Stimulated activated CD8-positive, alpha-beta memory T cell treated with anti-CD3 and anti-CD28 coated beads, Interleukin-7, amount 100 ng/mL, for 4 hours (primary cell): ENCODE results near the gene CHRNA9.

Source experiments
- DNase-seq, 2 donors: peaks; one replicate each; pipeline ENCODE4 v3.0.0-alpha.2; 2020; ENCODE audit warnings: low read depth in 2 of 2

CHRNA9 gene

GRCh38 chr4:40308528-40309122, 26.5 kb upstream of the CHRNA9 start:
- no peak for DNase-seq

- peak; percentile 78 to 86 for DNase-seq
These were observed 25.8 kb upstream of the CHRNA9 start for GRCh38 chr4:40309250-40309774.

- no peak for DNase-seq
These were observed 24.9 kb upstream of the CHRNA9 start for GRCh38 chr4:40310225-40310624.

- no peak for DNase-seq
These were observed 23.3 kb upstream of the CHRNA9 start for GRCh38 chr4:40311811-40312346.

DNA sequence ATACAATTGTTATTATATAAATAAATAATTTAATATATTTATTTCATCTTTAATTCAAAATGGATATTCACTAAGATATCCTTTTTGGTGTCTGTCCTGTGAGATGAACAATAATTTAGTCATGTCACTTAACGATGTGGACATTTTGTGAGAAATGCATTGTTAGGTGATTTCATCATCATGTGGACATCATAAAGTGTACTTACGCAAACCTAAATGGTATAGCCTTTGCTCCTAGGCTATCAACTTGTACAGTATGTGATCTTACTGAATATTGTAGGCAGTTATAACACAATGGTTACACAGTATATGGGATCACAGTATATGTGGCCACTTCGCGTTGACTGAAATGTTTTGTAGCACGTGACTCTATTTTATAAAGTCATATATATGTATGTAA, 20.2 kb upstream of the CHRNA9 start:
- no peak for DNase-seq

- DNase-seq, result no peak
These were observed 18.8 kb upstream of the CHRNA9 start for GRCh38 chr4:40316333-40316781.

DNA sequence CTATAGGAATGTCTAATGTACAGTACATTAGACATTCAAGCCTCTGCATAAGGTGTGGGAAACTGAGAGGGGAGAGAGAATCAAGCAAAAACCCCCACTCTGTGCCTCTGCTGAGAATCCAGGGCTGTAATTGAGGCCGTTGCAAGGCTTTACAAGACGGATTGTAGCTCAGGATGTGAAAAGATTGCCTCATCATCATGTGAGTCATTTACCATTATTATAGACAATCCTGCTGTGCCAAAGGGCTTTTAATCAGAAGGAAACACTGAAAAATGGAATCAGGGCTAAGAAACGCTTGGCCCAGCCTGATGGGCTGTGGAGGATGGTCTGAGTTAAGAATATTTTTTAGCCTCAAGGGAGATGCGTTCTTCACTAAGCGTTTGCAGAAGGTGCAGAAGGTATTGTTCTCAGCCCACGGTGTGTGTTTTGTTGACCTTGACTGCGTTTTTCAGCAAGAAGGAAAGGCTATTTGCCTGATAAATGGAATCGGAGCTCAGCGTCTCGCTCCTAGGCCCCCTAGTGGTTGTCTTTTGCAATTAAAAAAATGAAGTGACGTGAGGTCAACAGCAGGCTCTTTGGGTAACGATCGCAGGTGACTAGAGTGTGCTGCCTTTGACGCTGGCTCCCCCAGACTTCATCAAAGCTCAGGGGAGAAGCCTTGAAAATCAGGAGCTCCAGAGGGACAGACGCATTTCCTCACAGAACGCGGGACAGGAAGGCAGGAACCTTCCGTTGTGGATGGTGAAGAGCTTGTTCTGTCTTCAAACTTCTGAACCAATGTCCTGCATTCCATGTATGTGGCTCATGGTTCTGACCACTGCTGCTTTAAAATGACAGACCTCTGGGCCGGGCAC, 18.1 kb upstream of the CHRNA9 start:
- DNase-seq, result peak; percentile 25 to 43

GRCh38 chr4:40317916-40318658, 17.0 kb upstream of the CHRNA9 start:
- no peak for DNase-seq

DNA sequence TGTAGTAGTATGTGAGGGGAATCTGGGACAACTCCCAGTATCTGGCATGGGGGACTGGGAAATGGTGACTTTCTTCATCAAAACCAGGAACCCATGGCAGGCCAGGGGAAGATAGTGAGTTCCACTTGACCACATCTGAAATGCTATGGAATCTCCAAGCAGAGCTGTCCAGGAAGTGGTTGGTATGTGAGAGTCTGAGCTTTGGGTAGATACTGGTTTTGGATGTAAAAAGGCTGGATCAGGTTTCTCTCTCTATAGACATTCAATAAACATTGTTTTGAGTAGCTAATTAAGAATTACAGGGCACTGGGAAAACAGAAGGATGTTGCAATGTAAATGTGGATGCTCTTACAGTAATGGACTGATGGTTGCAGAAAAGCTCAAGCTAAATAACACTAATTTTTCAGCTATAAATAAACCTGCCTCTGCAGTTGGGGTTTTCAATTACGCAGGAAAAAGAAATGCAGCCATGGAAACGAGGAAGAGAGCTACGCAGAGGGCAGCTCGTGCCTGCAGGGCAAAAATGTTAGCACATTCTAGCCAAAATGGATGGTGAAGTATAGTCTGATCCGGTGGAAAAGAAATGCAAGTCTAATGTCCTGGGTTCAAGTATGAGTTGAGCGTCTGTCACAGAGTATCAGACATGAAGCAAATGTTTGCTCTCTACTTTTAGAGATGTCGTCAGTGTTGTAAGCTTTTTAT, 13.4 kb upstream of the CHRNA9 start:
- no peak for DNase-seq

- DNase-seq, result no peak
These were observed 12.3 kb upstream of the CHRNA9 start for GRCh38 chr4:40322811-40323210.

DNA sequence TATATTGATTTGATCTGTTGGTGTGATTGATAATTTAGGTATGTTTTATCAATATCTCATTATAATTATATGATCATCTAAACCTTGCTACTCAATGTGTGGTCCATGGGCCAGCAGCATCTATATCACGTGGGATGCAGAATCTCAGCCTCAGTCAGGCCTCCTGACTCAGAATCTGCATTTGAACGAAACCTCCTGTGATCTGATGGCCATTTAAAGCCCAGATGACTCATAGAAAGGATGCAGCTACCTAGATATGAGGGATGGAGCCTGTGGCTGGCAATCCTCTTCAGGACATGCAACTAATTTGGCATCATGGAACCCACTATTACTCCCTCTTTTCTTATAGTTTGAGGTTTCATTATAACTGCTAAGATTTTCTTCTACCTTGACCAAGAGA, 11.3 kb upstream of the CHRNA9 start:
- no peak for DNase-seq

GRCh38 chr4:40325406-40326019, 9.6 kb upstream of the CHRNA9 start:
- DNase-seq, result peak; percentile 41 to 59

DNA sequence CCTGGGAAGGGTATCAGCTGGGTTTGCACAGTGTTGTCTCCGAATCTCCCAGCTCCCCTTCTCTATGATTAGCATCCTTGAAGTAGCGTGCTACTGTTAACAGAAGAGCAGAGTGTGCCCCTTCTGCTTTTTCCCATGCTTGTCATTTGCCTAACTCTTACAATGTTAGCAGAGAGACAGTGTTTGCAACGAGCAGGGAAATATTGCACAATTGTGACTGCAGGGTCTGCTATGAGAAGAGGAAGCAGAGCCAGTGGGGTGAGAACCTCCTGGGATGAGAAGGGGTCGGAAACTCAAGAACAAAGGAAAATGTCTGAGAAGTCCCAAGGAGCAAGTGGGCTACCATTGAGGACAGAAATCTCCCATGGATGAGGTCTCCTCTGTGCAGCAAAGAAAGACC, 7.8 kb upstream of the CHRNA9 start:
- no peak for DNase-seq

GRCh38 chr4:40328383-40328782, 6.8 kb upstream of the CHRNA9 start:
- DNase-seq, result no peak

GRCh38 chr4:40329805-40330204, 5.3 kb upstream of the CHRNA9 start:
- no peak for DNase-seq

- no peak for DNase-seq
These were observed 4.6 kb upstream of the CHRNA9 start for GRCh38 chr4:40330536-40330935.

DNA sequence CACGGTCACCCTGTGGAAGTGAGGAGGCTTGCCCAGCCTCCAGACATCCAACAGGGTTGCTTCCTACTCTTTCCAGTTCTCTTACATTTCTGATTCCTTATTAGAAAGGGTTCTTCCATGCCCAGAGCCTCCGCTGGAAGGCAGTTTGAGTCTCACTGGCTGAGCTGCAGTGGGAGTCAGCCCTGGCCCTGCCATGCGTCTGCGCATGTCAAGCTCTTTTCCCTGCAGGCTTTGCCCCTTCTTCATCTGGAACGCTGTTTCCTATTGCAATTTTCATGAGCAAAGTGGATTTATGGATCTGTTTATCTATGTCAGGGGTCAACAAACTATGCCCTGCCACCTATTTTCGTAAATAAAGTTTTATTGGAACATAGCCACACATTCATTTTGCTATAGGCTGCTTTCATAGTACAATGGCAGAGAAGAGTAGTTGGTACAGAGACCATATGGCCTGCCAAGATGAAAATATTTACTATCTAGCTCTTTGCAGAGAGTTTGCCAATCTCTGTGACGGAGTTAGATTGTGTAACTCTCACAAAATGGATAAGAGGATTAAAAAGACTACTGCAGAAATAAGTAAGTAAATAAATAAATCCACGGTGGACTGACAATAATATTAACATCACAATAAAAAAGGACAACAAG, 3.9 kb upstream of the CHRNA9 start:
- no peak for DNase-seq

DNA sequence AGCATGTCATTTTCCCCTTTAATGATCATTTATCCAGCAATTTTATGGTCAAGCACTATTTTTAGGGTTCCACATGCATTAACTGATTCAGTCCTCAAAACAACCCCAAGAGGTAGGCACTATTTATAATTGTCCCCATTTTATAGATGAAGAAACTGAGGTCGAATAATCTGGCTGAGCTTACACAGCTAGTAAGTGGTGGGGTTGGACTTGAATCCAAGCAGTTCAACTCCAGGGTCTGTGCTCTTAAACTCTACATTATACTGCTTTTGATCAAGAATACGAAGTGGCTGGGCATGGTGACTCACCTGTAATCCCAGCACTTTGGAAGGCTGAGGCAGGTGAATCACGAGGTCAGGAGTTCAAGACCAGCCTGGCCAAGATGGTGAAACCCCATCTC, 3.2 kb upstream of the CHRNA9 start:
- no peak for DNase-seq

DNA sequence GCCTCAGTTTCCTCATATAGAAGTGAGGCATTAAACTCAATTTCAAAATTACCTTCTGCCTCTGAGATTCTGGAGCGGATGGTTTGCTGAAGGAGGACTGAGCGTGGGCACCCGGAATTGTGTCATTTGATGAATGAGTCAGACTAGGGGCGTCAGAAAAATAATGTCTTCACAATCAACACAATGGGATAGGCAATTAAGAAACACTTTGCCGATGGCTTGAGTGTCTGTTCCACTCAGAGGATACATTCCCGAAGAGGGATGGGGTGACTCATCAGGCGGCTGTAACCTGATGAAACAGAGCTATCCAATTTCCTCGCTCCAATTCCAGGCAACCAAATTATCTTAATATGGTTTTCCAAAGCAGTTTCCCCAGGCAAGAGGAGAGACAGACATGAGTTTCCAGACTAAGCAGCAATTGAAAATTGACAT, 1.2 kb upstream of the CHRNA9 start:
- DNase-seq, result no peak

DNA sequence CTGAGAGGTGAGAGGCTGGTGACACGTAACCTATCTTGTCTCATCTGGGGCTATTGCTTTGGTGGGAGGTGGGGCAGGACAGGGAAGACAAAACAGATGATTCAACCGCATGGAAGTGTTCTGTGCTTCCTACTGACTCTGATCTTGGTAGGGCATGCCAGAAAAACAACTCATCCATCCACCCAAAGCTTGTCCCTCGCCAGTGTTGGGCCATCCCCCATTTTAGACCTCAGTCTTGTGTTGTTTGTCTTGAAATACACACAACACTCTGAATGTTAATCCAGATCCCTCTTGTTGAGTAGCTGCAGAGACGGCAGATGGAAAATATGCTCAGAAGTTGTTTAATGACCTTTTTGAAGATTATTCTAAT, 377 bp downstream of the CHRNA9 start:
- DNase-seq, result no peak

DNA sequence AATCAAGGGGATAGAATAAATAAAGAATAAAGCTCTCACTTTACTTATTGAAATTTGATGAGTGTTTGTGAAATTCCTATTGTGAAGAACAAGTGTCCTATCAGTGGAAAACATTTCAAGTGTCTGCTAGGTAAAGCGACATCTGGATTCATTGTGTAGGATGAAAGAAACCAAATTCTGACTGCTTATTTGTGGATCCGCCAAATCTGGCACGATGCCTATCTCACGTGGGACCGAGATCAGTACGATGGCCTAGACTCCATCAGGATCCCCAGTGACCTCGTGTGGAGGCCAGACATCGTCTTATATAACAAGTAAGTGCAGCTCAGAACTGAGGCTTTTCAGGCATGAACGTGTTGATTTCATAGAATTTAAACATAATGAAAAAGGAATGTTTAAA, 1.9 kb downstream of the CHRNA9 start:
- no peak for DNase-seq
